ENCODE measurements around the gene ARMC10.

DNA sequence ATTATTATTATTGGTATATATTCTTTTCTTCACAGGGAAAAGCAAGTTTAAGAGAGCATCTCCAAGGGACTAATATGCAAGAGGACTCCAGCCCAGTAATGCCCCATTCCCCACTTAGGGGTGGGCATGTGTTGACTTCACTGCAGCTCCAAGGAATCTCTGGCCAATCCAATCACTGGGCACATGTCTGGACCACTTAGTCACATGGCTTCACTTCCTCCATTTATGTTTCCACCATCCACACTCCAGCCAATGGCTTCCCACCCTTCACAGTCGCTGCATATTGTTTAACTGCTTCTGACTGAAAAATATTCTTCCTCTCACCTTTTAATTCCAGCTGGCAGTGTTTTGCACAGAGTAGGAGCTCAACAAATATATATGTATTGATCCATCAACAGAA lies 43.9 kb upstream of the ARMC10 start:
- TF ChIP-seq GATA2 (IDR thresholded peaks at IDR 0.05; ENCODE audit: low read depth, low read length) (no peak), GATA3 (IDR thresholded peaks at IDR 0.05; ENCODE audit: low read depth, low read length) (no peak)

Measured in SH-SY5Y (cell line).